ENCODE measurements around the gene TMEM120B. TPM values are rescaled to one million over a fixed set of nuclear protein-coding genes. Genes with fewer than 3 reads are reported as not detected.

The TMEM120B gene
- total RNA-seq, 2 experiments from 2014 or later: 12.4 to 21.5 TPM

DNA sequence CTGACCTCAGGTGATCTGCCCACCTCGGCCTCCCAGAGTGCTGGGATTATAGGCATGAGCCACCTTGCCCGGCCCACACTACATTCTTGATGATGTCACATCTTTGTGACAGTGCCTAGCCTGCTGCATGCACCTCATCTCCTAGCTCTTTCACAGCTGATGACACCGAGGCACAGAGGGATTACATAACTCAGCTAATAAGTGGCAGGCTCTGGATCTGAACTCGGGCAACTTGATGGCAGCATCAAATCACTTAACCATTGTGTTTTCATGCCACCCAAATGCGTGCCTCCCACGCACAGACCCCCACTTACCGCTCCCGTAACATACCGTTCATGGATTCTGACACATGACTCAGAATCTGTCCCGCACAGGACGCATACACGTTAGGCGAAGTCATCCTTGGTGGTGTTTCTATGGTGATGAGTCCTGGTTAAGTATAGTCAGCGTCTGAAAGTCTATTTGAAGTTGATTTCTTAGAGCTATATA, 7.4 kb downstream of the TMEM120B start:
- Histone ChIP-seq H3K9me2 (ENCODE audit: insufficient read depth, low read length) (no peaks in the 10 kb centered on the region), H2AFZ (ENCODE audit: low read length) (no peak overlapping the region), H3K27ac (ENCODE audit: low read depth, low read length, poor library complexity, severe bottlenecking) (no peak overlapping the region), H3K4me3 (ENCODE audit: low read depth, low read length, poor library complexity, severe bottlenecking) (no peak overlapping the region), H3K36me3 (ENCODE audit: insufficient read depth, low read length) (peaks cover 16% of the 10 kb centered on the region), H4K20me1 (ENCODE audit: insufficient read depth, low read length) (no peaks in the 10 kb centered on the region), H3K4me2 (ENCODE audit: low read length) (no peak overlapping the region), H3K79me2 (ENCODE audit: insufficient read depth, low read depth, low read length) (no peaks in the 10 kb centered on the region), H3K9me3 (ENCODE audit: low read length) (no peaks in the 10 kb centered on the region), H3K4me1 (ENCODE audit: insufficient read depth, low read length, poor library complexity, severe bottlenecking) (no peaks in the 10 kb centered on the region)
- ChIA-PET POLR2A (interaction anchor here (0.6 to 1.2 kb wide), 3 partner anchors 10 to 33 kb away, joined by 3 to 6 read pairs (median 3); no protein-coding TSS in a partner anchor), CTCF (ENCODE audit: unreplicated experiment) (no interaction called here)
- no TSS peak for BruUV-seq (replicated peaks)
- intact Hi-C loops (cut with micrococcal nuclease; ENCODE audit: unreplicated experiment): no loop called here
- no peak for DNase-seq (ENCODE audit: low spot score)
- TF ChIP-seq CTCF (conservative IDR thresholded peaks at IDR 0.05; ENCODE audit: low read length): no peak
- TF ChIP-seq EZH2phosphoT487 (IDR thresholded peaks at IDR 0.05; ENCODE audit: borderline replicate concordance, low read depth, low read length): no peak

- no peak overlapping the region for H3K4me3 ChIP-seq (ENCODE audit: low read depth, low read length, poor library complexity, severe bottlenecking)
- no peaks in the 10 kb centered on the region for H3K9me3 ChIP-seq (ENCODE audit: low read length)
- H3K4me1 ChIP-seq (ENCODE audit: insufficient read depth, low read length, poor library complexity, severe bottlenecking): no peaks in the 10 kb centered on the region
- peaks cover 21% of the 10 kb centered on the region for H3K36me3 ChIP-seq (ENCODE audit: insufficient read depth, low read length)
- 0 out of 2 replicates have a peak, but pooled peaks cover 6% of the 10 kb centered on the region for H3K79me2 ChIP-seq (ENCODE audit: insufficient read depth, low read depth, low read length)
- no peak for TF ChIP-seq CTCF (conservative IDR thresholded peaks at IDR 0.05; ENCODE audit: low read length)
- no peak for TF ChIP-seq EZH2phosphoT487 (IDR thresholded peaks at IDR 0.05; ENCODE audit: borderline replicate concordance, low read depth, low read length)
- DNase-seq (ENCODE audit: low spot score): no peak
- no peaks in the 10 kb centered on the region for H4K20me1 ChIP-seq (ENCODE audit: insufficient read depth, low read length)
- no peaks in the 10 kb centered on the region for H3K9me2 ChIP-seq (ENCODE audit: insufficient read depth, low read length)
- no peak overlapping the region for H2AFZ ChIP-seq (ENCODE audit: low read length)
- CTCF ChIA-PET (ENCODE audit: unreplicated experiment): no interaction called here
- no peak overlapping the region for H3K4me2 ChIP-seq (ENCODE audit: low read length)
- intact Hi-C loops (cut with micrococcal nuclease; ENCODE audit: unreplicated experiment): no loop called here
- POLR2A ChIA-PET: interaction anchor here (1.2 kb wide), 1 partner anchor 34 kb away, joined by 3 read pairs; no protein-coding TSS in a partner anchor
- H3K27ac ChIP-seq (ENCODE audit: low read depth, low read length, poor library complexity, severe bottlenecking): no peak overlapping the region
- BruUV-seq (replicated peaks): no TSS peak
Measured at GRCh38 chr12:121720762-121721161, 8.2 kb downstream of the TMEM120B start.

- H3K79me2 ChIP-seq (ENCODE audit: insufficient read depth, low read depth, low read length): 0 out of 2 replicates have a peak, but pooled peaks cover 6% of the 10 kb centered on the region
- H3K4me2 ChIP-seq (ENCODE audit: low read length): no peak overlapping the region
- ChIA-PET CTCF (ENCODE audit: unreplicated experiment) (no interaction called here), POLR2A (interaction anchor here (0.7 kb wide), 1 partner anchor 613 kb away, joined by 8 read pairs; no protein-coding TSS in a partner anchor)
- peaks cover 14% of the 10 kb centered on the region for H3K36me3 ChIP-seq (ENCODE audit: insufficient read depth, low read length)
- intact Hi-C loops (cut with micrococcal nuclease; ENCODE audit: unreplicated experiment): no loop called here
- BruUV-seq (replicated peaks): no TSS peak
- no peak for DNase-seq (ENCODE audit: low spot score)
- no peaks in the 10 kb centered on the region for H4K20me1 ChIP-seq (ENCODE audit: insufficient read depth, low read length)
- H3K9me3 ChIP-seq (ENCODE audit: low read length): no peaks in the 10 kb centered on the region
- no peak for TF ChIP-seq EZH2phosphoT487 (IDR thresholded peaks at IDR 0.05; ENCODE audit: borderline replicate concordance, low read depth, low read length)
- no peak for TF ChIP-seq CTCF (conservative IDR thresholded peaks at IDR 0.05; ENCODE audit: low read length)
- H3K4me3 ChIP-seq (ENCODE audit: low read depth, low read length, poor library complexity, severe bottlenecking): no peak overlapping the region
- H3K4me1 ChIP-seq (ENCODE audit: insufficient read depth, low read length, poor library complexity, severe bottlenecking): no peaks in the 10 kb centered on the region
- H2AFZ ChIP-seq (ENCODE audit: low read length): no peak overlapping the region
- no peak overlapping the region for H3K27ac ChIP-seq (ENCODE audit: low read depth, low read length, poor library complexity, severe bottlenecking)
- H3K9me2 ChIP-seq (ENCODE audit: insufficient read depth, low read length): no peaks in the 10 kb centered on the region
Measured at GRCh38 chr12:121722511-121722910, 10.0 kb downstream of the TMEM120B start.

Measured in OCI-LY7 (cell line).